DMS53 treated with DMSO at 0.1 percent for 48 hours (cell line): Measurements from ENCODE around the gene MMEL1.
A peak's percentile ranks its signal among the peaks of the same experiment; 100 is the strongest.

ENCODE experiments used
- DNase-seq: peaks from one replicate; lab custom pipeline; 2025; ENCODE audit not compliant: unreplicated experiment; lab: John Stamatoyannopoulos, UW

The MMEL1 gene

DNA sequence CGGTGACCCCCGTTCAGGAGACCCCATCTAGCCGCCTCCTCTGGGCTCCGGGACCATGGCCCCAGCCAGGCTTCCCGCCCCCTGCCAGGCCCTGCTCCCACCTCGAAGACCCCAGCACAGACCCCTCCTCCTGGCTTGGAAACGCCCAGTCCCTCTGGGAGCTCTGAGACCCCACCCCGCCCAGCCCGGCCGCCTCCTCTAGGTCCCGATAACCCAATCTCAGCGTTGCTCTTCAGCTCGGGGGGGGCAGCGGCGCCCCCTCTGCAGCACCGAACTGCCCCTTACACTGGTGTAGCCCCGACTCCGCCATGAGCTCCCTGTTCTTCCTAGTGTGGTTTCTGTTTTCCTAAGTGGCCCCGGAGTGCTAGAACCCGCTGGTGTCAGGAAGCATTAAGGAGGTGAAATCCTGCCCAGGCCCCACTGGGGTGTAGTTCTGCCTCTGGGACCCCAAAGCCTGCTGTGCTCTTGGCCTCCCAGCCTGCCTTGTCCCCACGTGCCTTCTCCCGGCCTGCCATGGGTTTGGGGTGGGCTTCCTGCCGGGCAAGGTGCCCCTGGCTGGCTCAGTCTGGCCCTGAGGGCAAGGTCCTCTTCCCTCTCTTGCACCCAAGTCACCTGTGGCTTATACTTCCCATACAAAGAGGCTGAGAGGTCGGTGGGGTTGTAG, 10.7 kb upstream of the MMEL1 start:
- DNase-seq = no peak

GRCh38 chr1:2642560-2643413, 10.0 kb upstream of the MMEL1 start:
- DNase-seq = peak; percentile 34

DNA sequence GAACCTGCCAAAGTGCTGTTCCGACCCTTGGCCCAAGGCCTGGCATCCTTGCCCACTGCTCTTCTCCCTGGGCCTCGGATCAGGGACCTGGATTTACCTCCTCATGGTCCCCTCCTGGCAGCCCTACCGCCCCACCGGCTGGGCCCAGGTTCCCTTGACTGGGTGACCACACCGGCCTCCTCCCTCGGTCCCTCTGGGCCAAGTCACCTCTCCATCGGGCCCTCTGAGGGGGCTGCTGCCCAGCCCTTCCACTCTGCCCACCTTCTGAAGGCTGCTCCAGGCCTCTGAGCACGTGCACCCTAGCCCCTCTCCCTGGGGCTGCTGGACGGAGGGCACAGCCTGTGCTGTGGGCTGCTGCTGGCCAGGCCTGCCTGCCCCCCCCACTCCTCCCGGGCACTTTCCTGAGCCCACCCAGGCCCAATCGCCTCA, 9.3 kb upstream of the MMEL1 start:
- DNase-seq = no peak

GRCh38 chr1:2641381-2642130, 8.7 kb upstream of the MMEL1 start:
- DNase-seq = no peak

DNA sequence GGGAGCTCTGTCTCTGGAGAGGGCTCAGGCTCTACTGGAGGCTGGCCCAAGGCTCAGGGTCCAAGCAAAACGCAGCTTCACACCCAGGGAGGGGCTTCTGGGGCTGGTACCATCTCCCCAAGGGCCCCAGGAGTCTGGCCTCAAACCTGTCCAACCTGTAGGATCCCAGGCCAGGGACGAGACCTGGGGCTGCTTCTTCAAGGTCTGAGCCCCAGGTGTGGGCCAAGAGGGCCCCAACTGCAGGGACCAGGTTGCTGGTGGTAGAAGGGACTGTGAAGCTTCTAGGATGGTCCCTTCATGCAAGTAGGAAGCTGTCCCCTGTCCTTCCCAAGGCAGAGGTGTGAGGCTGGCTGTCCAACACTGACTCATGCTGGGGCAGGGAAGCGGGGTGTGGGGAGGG, 7.8 kb upstream of the MMEL1 start:
- DNase-seq = no peak

- DNase-seq = no peak
Observed at GRCh38 chr1:2639607-2640521, 7.0 kb upstream of the MMEL1 start.

DNA sequence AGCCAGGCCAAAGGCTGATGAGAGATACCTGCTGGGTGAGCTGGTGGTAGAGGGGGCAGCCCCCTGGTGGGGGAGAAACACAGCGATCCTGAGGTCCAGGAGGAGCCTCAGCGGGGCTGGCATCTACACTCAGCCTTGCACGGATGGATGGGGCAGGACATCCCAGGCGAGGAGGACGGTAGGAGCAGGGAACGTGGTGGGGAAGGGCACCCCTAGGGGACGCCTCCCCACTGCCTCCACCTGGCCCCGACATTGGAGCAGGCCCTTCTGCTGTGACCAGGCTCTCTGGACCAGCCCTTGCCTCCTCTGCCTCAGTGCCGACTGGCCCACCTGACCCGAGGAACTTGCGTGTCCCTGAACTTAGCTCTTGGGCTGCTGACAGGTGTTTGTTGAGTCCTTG, 6.4 kb upstream of the MMEL1 start:
- DNase-seq = no peak

GRCh38 chr1:2638466-2639115, 5.8 kb upstream of the MMEL1 start:
- DNase-seq = no peak

GRCh38 chr1:2637442-2638145, 4.8 kb upstream of the MMEL1 start:
- DNase-seq = no peak

- no peak for DNase-seq
Observed at GRCh38 chr1:2636733-2637132, 3.9 kb upstream of the MMEL1 start.

DNA sequence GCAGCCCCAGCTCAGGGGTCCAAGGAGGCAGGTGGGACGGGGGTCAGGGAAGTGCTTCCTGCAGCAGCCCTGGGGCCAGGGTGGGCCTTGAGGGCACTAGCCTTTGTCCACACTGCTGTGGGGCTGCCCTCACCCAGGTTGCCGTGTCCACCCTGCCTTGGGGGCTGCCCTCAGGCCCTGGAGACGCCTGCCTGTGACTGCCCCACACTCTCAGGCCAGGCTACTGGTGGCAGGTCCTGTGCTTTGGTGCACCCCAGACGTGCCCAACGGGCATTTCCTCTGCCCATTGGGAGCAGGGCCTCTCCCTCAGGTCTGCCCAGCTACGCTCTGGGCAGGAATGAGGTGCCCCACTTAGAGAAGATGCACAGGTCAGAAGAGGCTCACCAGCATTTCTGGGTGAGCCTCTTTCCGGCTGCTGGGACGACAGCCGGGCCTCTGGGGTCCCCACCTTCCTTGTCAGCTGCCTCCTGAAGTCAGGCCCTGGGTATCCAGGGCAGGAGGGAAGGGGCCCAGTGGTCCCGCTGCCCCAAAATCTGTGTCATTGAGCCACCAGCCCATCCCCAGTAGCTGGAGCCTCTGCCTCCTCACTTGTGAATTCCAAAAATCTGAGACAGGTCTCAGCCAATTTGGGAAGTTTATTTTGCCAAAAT, 2.7 kb upstream of the MMEL1 start:
- no peak for DNase-seq

DNA sequence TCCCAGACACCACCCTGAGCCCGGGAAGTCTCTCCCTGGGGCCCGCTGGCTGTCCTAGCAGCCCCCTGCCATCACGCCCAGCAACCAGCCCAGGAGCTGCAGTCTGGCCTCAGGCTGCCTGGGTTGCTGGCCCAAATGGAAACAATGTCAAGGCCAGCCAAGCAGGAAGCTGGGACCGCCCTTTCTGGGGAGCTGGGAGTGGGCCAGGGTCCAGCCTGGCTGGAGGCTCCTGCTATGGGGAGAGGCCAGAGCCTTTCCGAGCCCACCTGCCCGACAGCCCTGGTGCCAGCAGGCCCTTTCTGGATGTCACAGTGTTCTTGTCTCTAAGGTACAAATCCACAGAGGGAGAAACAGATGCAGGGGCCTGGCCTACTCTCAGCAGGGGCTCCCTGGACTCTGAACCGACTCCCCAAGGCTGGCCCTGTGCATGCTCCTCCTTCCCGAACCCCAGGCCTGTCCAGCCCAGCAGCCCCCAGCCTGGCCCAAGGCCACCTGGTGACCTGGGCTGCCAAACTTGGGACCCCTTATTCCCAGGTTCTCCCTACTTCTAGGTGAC, 1.2 kb upstream of the MMEL1 start:
- DNase-seq = no peak

GRCh38 chr1:2633366-2633935, 635 bp upstream of the MMEL1 start:
- no peak for DNase-seq

DNA sequence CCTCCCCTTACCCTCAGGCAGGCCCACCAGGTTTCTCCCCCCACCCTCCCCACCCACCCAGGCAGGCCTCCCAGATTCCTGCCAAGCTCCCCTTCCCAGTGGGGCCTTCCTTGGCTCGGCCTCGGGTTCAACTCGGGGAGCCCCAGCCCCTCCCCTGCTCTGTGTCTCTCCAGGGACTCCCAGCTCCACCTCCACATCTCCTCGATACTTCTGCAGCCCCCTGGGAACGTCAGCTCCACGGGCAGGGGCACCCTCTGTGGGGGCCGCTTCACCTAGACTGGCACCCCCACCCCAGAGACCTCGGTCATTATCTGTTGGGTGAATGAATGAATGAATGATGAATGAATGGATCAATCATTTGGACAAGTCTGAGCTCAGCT, 775 bp downstream of the MMEL1 start:
- no peak for DNase-seq

GRCh38 chr1:2631136-2632050, 1.4 kb downstream of the MMEL1 start:
- DNase-seq = no peak

GRCh38 chr1:2630498-2631135, 2.2 kb downstream of the MMEL1 start:
- DNase-seq = no peak
